SK-N-SH treated with all-trans-retinoic acid at 6 μM for 48 hours (cell line): ENCODE measurements around the gene NCKAP5.

Experiments used
- CSDC2 ChIP-seq: fragments of 250-450 bp; sonication (Bioruptor Pico); IDR thresholded peaks from 2 replicates; pipeline ENCODE4 v1.5.0; 2020; ENCODE audit warnings: mild to moderate bottlenecking, moderate library complexity
- CSRNP3 ChIP-seq: fragments of 250-450 bp; sonication (Bioruptor Pico); IDR thresholded peaks from 2 replicates; pipeline ENCODE4 v1.5.1; 2021; ENCODE audit warnings: mild to moderate bottlenecking, moderate library complexity
- ESRRG ChIP-seq: fragments of 250-450 bp; sonication (Bioruptor Pico); IDR thresholded peaks from 2 replicates; pipeline ENCODE4 v1.6.1; 2021; ENCODE audit warnings: mild to moderate bottlenecking
- GLIS3 ChIP-seq: fragments of 250-450 bp; sonication (Bioruptor Pico); IDR thresholded peaks from 2 replicates; pipeline ENCODE4 v1.5.0; 2020; ENCODE audit warnings: mild to moderate bottlenecking, moderate library complexity
- PATZ1 ChIP-seq: fragments of 250-450 bp; sonication (Bioruptor Pico); IDR thresholded peaks from 2 replicates; pipeline ENCODE4 v1.8.0; 2020; ENCODE audit warnings: mild to moderate bottlenecking, moderate library complexity, borderline replicate concordance
- RARB ChIP-seq: fragments of 250-450 bp; sonication (Bioruptor Pico); IDR thresholded peaks from 2 replicates; pipeline ENCODE4 v1.8.0; 2021; ENCODE audit warnings: mild to moderate bottlenecking, moderate library complexity
- ZFP3 ChIP-seq: fragments of 250-450 bp; sonication (Bioruptor Pico); IDR thresholded peaks from 2 replicates; pipeline ENCODE4 v1.5.0; 2020; ENCODE audit warnings: mild to moderate bottlenecking, moderate library complexity
- ZFP30 ChIP-seq: fragments of 450-650 bp; formaldehyde crosslinking; IDR thresholded peaks from 2 replicates; pipeline ENCODE4 v1.5.0; 2022; ENCODE audit warnings: mild to moderate bottlenecking, moderate library complexity
- ZNF8 ChIP-seq: fragments of 450-650 bp; formaldehyde crosslinking; IDR thresholded peaks from 2 replicates; pipeline ENCODE4 v1.5.0; 2020; ENCODE audit warnings: mild to moderate bottlenecking, moderate library complexity
- TF ChIP-seq, protein P1 (sequence below): fragments of 250-450 bp; sonication (Bioruptor Pico); IDR thresholded peaks from 2 replicates; pipeline ENCODE4 v1.5.0; 2020; ENCODE audit warnings: mild to moderate bottlenecking, moderate library complexity

GRCh38 chr2:133371286-133371685 is 197.0 kb downstream of the NCKAP5 start:
- no peak for TF ChIP-seq GLIS3 (CRISPR knock-in tag)
- TF ChIP-seq ZFP30 (CRISPR knock-in tag): no peak
- TF ChIP-seq ESRRG (CRISPR knock-in tag): no peak
- no peak for TF ChIP-seq PATZ1 (CRISPR knock-in tag)
- no peak for TF ChIP-seq CSDC2 (CRISPR knock-in tag)
- no peak for TF ChIP-seq CSRNP3 (CRISPR knock-in tag)
- no peak for TF ChIP-seq ZNF8 (CRISPR knock-in tag)
- TF ChIP-seq, protein P1, sequence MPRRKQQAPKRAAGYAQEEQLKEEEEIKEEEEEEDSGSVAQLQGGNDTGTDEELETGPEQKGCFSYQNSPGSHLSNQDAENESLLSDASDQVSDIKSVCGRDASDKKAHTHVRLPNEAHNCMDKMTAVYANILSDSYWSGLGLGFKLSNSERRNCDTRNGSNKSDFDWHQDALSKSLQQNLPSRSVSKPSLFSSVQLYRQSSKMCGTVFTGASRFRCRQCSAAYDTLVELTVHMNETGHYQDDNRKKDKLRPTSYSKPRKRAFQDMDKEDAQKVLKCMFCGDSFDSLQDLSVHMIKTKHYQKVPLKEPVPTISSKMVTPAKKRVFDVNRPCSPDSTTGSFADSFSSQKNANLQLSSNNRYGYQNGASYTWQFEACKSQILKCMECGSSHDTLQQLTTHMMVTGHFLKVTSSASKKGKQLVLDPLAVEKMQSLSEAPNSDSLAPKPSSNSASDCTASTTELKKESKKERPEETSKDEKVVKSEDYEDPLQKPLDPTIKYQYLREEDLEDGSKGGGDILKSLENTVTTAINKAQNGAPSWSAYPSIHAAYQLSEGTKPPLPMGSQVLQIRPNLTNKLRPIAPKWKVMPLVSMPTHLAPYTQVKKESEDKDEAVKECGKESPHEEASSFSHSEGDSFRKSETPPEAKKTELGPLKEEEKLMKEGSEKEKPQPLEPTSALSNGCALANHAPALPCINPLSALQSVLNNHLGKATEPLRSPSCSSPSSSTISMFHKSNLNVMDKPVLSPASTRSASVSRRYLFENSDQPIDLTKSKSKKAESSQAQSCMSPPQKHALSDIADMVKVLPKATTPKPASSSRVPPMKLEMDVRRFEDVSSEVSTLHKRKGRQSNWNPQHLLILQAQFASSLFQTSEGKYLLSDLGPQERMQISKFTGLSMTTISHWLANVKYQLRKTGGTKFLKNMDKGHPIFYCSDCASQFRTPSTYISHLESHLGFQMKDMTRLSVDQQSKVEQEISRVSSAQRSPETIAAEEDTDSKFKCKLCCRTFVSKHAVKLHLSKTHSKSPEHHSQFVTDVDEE: no peak
- no peak for TF ChIP-seq ZFP3 (CRISPR knock-in tag)
- TF ChIP-seq RARB (CRISPR knock-in tag): no peak
